ENCODE results near the gene MCM3AP. TPM values are rescaled to one million over a fixed set of nuclear protein-coding genes. Genes with fewer than 3 reads are reported as not detected.

The MCM3AP gene
- total RNA-seq, 1 donor, result 64.8 TPM

- H3K36me3 ChIP-seq (ENCODE audit: insufficient read depth, low read length), result peaks cover 91% of the 10 kb centered on the region
- H2AFZ ChIP-seq (ENCODE audit: low read length), result no peak overlapping the region
- H3K4me1 ChIP-seq (ENCODE audit: insufficient read depth, low read length), result no peaks in the 10 kb centered on the region
- H3K4me3 ChIP-seq (ENCODE audit: insufficient read depth, low read length), result no peak overlapping the region
- H3K27ac ChIP-seq (ENCODE audit: low read depth, low read length), result no peak overlapping the region
- no peaks in the 10 kb centered on the region for H3K27me3 ChIP-seq (ENCODE audit: insufficient read depth, low read length)
- no peak for DNase-seq (ENCODE audit: insufficient read length, low spot score, missing footprints)
- no peaks in the 10 kb centered on the region for H3K9me3 ChIP-seq (ENCODE audit: low read depth, low read length)
- no peaks in the 10 kb centered on the region for H3K79me2 ChIP-seq (ENCODE audit: insufficient read depth, low read length)
- TF ChIP-seq CTCF (IDR thresholded peaks at IDR 0.05; ENCODE audit: extremely low read depth, low read depth, low read length), result no peak
- no peak overlapping the region for H3K4me2 ChIP-seq (ENCODE audit: insufficient read depth, low read length)
- H4K20me1 ChIP-seq (ENCODE audit: insufficient read depth, low read length), result peaks cover 3% of the 10 kb centered on the region
Measured at GRCh38 chr21:46248422-46248782, 37.0 kb downstream of the MCM3AP start.

- H3K27me3 ChIP-seq (ENCODE audit: insufficient read depth, low read length), result no peaks in the 10 kb centered on the region
- no peaks in the 10 kb centered on the region for H3K9me3 ChIP-seq (ENCODE audit: low read depth, low read length)
- H4K20me1 ChIP-seq (ENCODE audit: insufficient read depth, low read length), result peaks cover 3% of the 10 kb centered on the region
- peaks cover 91% of the 10 kb centered on the region for H3K36me3 ChIP-seq (ENCODE audit: insufficient read depth, low read length)
- no peak overlapping the region for H3K4me2 ChIP-seq (ENCODE audit: insufficient read depth, low read length)
- no peaks in the 10 kb centered on the region for H3K4me1 ChIP-seq (ENCODE audit: insufficient read depth, low read length)
- no peaks in the 10 kb centered on the region for H3K79me2 ChIP-seq (ENCODE audit: insufficient read depth, low read length)
- H3K27ac ChIP-seq (ENCODE audit: low read depth, low read length), result no peak overlapping the region
- no peak overlapping the region for H3K4me3 ChIP-seq (ENCODE audit: insufficient read depth, low read length)
- no peak overlapping the region for H2AFZ ChIP-seq (ENCODE audit: low read length)
- DNase-seq (ENCODE audit: insufficient read length, low spot score, missing footprints), result no peak
- TF ChIP-seq CTCF (IDR thresholded peaks at IDR 0.05; ENCODE audit: extremely low read depth, low read depth, low read length), result no peak
Measured at GRCh38 chr21:46247699-46248421, 37.6 kb downstream of the MCM3AP start.

- H3K4me2 ChIP-seq (ENCODE audit: insufficient read depth, low read length), result no peak overlapping the region
- H3K36me3 ChIP-seq (ENCODE audit: insufficient read depth, low read length), result peaks cover 91% of the 10 kb centered on the region
- no peaks in the 10 kb centered on the region for H3K9me3 ChIP-seq (ENCODE audit: low read depth, low read length)
- DNase-seq (ENCODE audit: insufficient read length, low spot score, missing footprints), result no peak
- no peak overlapping the region for H3K27ac ChIP-seq (ENCODE audit: low read depth, low read length)
- no peaks in the 10 kb centered on the region for H3K79me2 ChIP-seq (ENCODE audit: insufficient read depth, low read length)
- H2AFZ ChIP-seq (ENCODE audit: low read length), result no peak overlapping the region
- TF ChIP-seq CTCF (IDR thresholded peaks at IDR 0.05; ENCODE audit: extremely low read depth, low read depth, low read length), result no peak
- no peaks in the 10 kb centered on the region for H3K4me1 ChIP-seq (ENCODE audit: insufficient read depth, low read length)
- no peaks in the 10 kb centered on the region for H3K27me3 ChIP-seq (ENCODE audit: insufficient read depth, low read length)
- H4K20me1 ChIP-seq (ENCODE audit: insufficient read depth, low read length), result peaks cover 3% of the 10 kb centered on the region
- H3K4me3 ChIP-seq (ENCODE audit: insufficient read depth, low read length), result no peak overlapping the region
Measured at GRCh38 chr21:46246345-46246744, 39.1 kb downstream of the MCM3AP start.

GRCh38 chr21:46245213-46245915 is 40.0 kb downstream of the MCM3AP start:
- DNase-seq (ENCODE audit: insufficient read length, low spot score, missing footprints), result no peak
- H3K27me3 ChIP-seq (ENCODE audit: insufficient read depth, low read length), result no peaks in the 10 kb centered on the region
- no peaks in the 10 kb centered on the region for H3K9me3 ChIP-seq (ENCODE audit: low read depth, low read length)
- no peaks in the 10 kb centered on the region for H3K79me2 ChIP-seq (ENCODE audit: insufficient read depth, low read length)
- H4K20me1 ChIP-seq (ENCODE audit: insufficient read depth, low read length), result peaks cover 3% of the 10 kb centered on the region
- no peak overlapping the region for H3K4me3 ChIP-seq (ENCODE audit: insufficient read depth, low read length)
- no peak for TF ChIP-seq CTCF (IDR thresholded peaks at IDR 0.05; ENCODE audit: extremely low read depth, low read depth, low read length)
- H3K27ac ChIP-seq (ENCODE audit: low read depth, low read length), result no peak overlapping the region
- peaks cover 90% of the 10 kb centered on the region for H3K36me3 ChIP-seq (ENCODE audit: insufficient read depth, low read length)
- H3K4me1 ChIP-seq (ENCODE audit: insufficient read depth, low read length), result no peaks in the 10 kb centered on the region
- H2AFZ ChIP-seq (ENCODE audit: low read length), result no peak overlapping the region
- H3K4me2 ChIP-seq (ENCODE audit: insufficient read depth, low read length), result no peak overlapping the region
